AG20443 (cell line): Measurements from ENCODE around the gene CA6.
"Not testable (repeated sequence)": the region's sequence is repeated elsewhere in the genome, so short reads cannot be mapped to it uniquely, and the experiment has no call there.

ENCODE experiments used
- DNase-seq: peaks from one replicate; pipeline ENCODE4 v3.0.0; 2012; ENCODE audit warnings: low spot score, mixed read lengths

Gene CA6

DNA sequence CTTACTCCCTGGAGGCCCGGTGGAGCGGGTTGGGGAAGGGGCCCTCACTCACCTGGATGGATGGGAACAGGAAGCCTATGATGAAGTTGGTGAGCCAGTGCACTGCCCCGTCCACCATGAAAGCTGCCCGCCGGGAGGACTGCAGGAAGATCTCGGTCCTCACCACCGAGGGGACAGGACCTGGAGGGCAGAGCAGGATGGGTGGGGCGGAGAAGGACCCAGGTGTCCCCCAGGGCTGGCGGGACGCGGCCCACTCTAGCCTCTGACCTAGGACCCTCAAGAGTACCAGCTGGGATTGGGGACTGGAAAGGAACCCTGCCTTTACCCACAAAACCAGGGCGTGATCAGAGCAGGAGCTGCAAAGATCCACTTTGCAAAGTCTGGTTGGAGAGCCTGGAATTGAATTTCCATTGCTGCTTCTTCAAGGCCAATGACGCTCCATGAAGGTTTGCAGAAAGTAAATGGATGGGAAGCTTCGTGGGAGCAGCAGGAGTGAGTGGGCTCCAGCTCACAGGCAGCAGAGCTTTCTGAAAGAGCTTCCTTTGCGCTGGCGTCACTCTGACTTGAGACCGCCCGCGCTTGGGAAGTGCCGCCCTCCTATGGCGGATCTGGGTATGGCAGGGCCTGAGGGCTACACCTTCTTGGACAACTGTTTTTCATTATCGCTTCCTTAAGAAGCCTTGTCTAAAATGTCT, 59.2 kb downstream of the CA6 start:
- peak; percentile 93 for DNase-seq

DNA sequence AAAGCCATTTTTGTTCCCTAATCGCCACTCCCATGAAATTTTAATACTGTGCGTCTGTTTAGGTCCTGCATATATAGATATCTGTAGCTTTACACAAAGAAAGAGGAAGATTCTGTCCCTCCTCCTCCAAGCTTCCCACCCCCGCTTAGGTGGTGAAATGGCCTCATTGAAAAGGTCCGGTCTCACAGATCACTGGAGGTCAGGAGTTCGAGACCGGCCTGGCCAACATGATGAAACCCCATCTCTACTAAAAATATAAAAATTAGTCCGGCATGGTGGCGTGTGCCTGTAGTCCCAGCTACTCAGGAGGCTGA, 59.7 kb downstream of the CA6 start:
- no peak for DNase-seq

DNA sequence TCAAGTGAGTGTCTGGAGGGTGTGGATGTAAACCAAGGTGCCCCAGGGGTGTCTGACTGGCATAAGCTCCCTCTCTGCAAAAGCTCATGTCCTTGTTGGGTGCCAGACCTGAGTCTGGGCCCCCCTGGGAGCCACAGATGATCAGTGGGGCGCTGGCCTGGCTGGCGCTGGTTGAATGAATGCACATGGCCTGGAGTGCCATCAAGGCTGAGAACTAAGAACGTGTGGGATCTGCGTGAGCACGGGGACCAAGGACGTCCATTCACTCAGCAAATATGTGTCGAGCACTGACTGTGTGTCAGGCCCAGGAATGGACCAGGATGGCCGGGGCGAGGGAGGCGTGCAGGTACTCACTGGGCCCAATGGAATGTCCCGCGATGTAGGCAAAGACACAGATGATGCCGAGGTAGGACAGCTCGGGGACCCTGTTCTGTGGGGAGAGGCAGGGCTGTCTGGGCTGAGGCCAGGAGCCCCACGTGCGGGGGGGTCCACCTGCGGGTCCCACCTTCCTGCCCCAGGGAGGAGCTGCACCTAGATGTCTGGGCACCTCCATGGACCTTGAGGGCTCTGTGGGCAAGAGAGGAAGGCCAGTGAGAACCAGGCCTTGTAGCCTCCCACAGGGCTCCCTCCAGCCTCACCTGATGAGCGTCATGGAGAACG, 61.4 kb downstream of the CA6 start:
- no peak for DNase-seq

DNA sequence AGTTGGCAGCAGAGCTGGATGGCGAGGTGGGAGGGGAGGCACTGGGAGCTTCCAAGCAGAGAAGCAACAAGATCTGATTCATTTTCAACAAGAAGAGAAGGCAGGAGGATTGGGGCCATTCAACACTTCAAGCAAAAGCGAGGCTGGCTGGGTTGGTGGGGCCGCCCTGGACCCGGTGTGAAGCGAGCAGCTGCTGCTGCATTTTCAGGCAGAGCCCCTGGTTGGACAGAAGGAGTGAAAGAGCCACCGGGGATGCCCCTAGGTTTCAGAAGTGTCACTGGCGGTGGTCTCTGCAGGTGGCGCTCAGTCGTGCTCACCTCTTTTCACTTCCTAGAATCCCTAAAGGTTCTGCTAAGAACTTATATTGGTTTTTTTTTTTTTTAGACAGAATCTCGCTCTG, 62.6 kb downstream of the CA6 start:
- DNase-seq, result no peak

DNA sequence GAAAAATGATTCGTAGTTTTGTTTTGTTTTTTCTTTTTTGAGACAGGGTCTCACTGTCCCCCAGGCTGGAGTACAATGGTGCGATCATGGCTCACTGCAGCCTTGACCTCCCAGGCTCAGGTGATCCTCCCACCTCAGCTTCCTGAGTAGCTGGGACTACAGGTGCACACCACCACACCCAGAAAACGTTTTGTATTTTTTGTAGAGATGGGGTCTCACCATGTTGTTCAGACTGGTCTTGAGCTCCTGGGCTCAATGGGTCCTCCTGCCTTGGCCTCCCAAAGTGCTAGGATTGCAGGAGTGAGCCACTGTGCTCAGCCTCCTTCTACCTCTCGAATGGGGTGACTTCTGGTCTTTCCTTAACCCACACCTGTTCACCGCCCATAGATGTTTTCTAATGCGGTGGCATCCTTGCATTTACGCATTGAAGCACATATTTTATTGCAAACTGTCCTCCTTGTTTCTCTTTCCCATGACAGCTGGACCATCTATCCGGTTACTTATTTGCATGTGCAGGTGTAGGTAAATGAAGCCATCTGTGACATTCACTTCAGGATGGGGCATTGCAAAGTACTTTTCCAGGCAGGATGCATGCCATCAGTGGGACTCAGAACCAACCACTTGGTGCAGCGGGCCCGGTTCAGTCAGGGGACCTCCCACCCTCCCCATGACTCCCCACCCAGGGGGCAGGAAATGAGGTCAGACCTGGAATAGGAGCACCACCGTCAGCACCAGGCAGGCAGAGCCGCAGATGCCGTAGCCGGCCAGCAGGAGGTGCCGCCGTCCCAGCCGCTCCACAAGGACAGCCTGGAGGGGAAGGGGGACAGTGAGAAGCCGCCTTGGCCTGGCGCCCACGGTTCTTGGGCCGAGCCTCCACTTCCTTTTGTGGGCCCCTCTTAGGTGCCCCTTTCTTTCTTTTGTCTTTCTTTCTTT, 64.0 kb downstream of the CA6 start:
- peak; percentile 69 for DNase-seq

DNA sequence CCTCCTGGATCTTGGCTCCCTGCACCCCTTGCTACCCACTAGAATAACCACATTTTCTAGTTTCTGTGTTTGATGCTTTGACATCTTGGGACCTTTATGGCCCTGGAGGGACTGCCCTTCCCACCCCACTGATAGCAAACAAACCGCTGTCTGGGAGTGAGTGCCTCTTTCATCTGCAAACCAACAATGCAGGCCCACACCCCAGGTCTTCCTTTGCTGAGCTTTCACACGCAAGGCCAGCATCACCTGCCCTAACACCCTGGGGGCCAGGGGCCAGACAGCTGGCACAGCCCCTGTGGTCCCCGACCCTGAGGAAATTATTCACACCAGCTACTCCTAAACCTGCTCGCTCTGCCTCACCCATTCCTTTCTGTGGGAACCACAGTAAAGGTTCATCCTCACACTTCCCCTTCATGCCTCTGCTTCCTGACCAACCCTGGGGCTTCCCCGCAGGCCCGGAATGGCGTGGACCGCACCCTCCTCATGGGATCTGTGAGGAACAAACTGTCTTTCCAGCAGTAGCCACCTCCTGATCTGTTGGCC, 65.2 kb downstream of the CA6 start:
- no peak for DNase-seq

DNA sequence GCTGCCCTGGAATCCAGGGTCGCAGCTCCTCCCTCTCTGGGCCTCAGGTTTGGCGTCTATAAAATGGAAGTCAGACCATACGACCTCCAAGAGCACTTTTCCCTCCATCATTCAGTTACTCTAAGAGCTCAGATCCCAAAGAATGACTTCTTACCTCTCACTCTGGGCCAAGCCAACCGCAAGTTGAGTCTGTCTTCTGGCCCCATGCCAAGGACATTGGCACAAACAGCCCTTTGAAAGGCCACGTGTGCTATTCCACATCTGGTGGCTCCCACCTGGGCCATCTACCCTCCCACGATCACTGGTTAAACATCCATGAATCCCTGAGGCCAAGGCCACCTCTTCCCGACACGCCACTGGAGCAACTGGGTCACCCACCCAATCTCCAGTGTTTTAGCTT, 68.2 kb downstream of the CA6 start:
- no peak for DNase-seq

DNA sequence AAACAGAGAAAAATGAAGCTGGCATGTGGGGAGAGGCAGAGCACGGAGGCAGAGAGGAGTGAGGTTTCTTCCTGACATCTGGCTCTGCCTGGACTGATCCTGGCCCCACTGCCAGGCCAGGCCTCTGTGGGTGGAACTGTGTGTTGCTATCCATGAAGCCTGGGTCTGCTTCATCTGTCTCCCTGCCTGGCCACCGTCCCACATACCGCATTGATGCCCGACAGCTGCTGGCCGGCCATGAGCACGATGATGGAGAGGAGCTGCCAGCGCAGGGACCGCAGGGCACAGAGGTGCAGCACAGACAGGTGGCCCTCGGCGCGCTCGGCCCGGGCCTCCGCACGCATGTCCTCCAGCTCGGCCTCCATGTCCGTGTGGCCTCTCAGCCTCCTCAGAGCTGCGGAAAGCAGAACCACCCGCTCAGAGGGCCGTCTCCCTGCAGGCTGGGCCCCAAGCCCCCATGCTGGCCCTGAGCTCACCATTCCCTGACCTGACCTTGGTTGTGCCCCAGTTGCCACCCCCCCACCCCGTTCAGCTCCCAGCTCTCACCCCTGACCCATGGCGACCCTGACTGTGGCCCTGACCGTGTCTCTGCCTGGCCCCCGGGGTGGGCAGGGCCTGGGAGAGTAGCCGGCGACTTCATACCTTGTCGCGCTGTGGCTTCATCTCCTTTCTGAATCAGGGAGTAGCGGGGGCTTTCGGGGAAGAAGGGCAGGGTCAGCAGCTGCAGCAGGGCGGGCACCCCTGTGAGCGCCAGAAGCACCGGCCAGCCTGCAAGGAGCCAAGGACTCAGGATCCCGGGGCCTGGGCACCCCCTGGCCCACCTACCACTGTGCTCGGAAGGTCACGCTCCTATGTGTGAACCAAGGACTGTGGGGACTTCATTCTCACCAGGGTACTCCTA, 69.1 kb downstream of the CA6 start:
- no peak for DNase-seq

DNA sequence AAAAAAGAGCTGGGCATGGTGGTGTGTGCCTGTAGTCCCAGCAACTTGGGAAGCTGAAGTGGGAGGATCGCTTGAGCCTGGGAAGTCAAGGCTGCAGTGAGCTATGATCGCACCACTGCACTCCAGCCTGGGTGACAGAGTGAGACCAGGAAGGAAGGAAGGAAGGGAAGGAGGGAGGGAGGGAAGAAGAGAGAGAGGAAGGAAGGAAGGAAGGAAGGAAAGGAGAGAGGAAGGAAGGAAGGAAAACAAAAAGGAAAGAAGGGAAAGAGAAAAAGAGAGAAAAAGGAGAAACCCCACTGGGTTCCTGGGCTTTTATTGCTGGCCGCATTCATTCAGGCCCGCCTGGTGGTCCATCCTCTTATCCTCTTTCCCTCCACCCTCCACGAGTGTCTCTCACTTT, 70.8 kb downstream of the CA6 start:
- no peak for DNase-seq

DNA sequence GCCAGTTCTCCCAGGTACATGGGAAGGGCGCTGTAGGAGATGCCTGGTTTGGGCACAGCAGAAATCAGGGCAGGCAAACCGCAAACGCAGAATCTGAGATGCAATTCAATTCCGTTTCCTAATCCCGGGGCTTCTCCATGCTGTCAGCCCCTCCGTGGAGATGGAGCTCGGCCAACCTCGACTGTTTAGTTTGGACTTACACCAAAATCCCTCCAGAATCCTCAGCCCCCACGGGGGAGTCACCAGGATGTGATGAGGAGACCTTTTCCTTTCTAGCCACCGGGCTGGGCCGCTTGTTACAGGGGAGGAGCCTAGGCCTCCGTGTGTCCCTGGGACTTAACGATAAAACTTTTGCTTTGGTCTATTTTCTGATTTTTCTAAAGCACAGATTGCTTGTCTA, 72.7 kb downstream of the CA6 start:
- no peak for DNase-seq

DNA sequence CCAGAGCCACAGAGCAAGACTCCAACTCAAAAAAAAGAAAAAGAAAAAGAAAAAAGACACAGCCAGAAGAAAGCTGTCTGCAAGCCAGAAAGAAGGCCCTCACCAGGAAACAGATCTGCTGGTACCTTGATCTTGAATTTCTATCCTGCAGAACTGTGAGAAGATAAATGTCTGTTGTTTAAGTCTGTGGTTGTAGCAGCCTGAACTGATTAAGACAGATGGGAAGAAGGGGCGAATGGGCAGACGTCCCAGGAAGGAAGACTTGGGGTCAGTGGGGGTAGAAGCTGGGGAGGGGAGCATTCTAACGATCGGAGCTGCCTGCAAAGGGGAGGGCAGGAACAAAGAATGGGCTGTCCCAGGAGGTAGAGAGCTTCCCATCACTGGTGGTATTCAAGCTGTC, 74.2 kb downstream of the CA6 start:
- no peak for DNase-seq

DNA sequence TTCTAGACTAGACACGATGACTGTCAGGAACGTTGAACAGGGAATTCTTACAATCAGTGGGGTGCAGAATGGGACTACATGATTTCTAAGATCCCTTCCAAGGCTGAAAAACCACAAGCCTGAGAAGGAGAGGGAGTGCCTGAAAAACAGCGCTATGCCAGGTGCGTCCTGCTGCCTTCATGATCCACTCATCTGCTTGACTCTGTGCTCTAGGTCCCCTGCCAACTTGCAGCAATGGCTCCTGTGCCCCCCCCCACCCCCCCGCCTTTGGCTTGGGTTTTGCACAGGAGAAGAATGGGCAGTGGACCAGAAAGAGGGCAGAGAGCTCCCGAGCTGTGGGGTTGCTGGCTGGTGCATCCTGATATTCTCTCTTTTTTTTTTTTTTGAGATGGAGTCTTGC, 74.6 kb downstream of the CA6 start:
- no peak for DNase-seq

DNA sequence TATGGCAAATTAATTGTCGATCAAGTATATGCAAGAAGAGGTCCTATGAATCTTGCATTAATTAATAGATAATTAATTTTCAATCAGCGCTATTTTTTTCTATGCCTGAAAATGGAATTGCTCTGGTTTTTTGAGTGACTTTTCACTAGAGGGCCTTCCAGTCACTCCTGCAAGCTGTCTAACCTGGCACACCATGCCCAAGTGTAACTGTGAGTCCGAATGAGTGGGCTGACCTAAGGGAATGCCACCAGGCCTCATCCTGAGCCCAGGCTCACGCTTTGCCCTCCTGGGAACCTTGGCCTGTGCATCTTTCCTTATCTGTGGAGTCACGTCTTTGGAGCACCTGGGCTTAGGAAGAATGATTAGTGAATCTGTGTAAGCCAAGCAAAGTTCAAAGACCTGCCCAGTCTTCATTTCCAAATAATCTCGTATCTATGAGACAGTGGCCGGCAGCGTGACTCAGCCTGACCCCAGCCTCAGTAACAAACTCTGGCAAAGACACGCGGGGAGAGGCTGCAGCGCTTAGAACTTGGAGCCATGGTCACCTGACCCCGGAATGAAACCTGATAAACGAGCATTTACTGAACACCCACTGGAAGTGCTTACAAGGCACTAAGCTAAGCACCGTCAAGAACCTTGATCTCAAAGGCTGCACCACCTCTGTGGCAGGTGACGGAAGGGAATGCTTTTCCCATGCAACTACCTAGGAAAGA, 76.5 kb downstream of the CA6 start:
- DNase-seq, result not testable (repeated sequence)

DNA sequence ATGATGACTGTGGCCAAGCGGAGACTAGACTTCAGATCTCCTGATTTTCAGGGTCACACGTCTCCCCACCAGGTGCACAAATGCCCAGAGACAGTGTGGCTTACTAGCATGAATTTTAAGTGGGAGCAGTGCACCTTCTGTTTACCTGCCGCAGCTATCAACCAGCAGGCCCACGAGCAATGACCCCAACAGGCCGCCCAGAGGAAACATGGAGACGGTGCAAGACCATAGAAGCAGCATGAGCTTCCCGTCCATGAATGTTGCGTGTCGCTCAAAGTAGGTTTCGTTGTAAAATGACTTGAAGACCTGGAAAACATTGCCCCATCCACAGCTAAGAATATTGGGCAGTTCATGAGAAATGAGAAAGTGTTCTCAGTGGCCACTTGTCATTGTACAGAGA, 77.1 kb downstream of the CA6 start:
- no peak for DNase-seq
